GM12872 (cell line): ENCODE data around the gene FOXK1.

Experiments
- TF ChIP-seq, protein P1 (sequence below): IDR thresholded peaks from 3 replicates; pipeline ENCODE4 v1.5.1; 2011; ENCODE audit warnings: low read depth, mild to moderate bottlenecking, low read length, moderate library complexity; ENCODE audit not compliant: insufficient read depth

The FOXK1 gene

GRCh38 chr7:4794591-4795350 lies 112.7 kb downstream of the FOXK1 start:
- TF ChIP-seq, protein P1, sequence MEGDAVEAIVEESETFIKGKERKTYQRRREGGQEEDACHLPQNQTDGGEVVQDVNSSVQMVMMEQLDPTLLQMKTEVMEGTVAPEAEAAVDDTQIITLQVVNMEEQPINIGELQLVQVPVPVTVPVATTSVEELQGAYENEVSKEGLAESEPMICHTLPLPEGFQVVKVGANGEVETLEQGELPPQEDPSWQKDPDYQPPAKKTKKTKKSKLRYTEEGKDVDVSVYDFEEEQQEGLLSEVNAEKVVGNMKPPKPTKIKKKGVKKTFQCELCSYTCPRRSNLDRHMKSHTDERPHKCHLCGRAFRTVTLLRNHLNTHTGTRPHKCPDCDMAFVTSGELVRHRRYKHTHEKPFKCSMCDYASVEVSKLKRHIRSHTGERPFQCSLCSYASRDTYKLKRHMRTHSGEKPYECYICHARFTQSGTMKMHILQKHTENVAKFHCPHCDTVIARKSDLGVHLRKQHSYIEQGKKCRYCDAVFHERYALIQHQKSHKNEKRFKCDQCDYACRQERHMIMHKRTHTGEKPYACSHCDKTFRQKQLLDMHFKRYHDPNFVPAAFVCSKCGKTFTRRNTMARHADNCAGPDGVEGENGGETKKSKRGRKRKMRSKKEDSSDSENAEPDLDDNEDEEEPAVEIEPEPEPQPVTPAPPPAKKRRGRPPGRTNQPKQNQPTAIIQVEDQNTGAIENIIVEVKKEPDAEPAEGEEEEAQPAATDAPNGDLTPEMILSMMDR, result no peak

DNA sequence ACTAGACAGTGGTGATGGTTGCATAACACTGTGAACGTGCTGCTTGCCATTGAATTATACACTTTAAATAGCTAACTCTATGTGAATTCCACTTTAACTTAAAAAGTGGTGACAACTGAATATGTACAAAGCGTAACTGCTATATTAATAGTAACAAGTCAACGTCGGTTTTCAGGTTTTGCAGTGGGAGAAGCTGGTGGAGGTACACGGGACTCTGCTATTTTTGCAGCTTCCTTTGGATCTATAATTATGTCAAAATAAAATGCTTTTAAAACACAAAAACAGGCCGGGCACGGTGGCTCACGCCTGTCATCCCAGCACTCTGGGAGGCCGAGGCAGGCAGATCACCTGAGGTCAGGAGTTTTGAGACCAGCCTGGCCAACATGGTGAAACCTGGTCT lies 114.4 kb downstream of the FOXK1 start:
- TF ChIP-seq, protein P1, result no peak

DNA sequence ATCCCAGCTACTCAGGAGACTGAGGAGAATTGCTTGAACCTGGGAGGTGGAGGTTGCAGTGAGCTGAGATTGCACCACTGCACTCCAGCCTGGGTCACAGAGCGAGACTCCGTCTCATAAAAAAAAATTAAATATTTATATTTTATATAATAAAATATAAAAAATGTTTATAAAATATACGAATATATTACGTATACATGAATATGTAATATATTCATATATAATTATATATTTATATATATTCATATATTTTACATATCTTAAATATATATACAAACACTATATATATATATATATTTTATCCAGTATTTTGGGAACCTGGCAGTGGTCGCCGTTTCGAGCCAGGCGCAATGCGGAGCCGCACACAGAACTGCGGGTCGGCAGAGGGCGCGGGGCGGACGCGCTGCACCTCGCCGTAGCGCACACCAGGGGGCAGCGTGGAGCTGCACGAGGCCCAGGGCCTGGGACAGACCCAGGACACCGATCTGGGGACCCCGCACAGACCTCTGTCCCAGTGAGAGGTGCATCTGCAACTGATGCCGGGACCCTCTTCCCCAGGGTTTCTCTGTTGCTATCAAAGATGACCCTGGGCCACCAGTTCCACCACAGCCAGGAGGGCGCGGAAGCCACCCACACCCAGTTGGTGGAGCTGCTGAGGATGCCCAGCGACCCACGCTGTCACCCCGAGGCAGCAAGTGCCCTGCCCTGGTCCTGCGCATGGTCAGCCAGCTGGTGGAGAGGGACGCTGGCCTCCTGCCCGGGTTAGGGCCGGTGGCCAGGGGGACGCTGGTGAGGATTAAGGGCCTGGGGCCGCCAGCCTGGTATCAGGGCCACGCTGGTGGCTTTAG lies 116.0 kb downstream of the FOXK1 start:
- TF ChIP-seq, protein P1, result peak; percentile 92

DNA sequence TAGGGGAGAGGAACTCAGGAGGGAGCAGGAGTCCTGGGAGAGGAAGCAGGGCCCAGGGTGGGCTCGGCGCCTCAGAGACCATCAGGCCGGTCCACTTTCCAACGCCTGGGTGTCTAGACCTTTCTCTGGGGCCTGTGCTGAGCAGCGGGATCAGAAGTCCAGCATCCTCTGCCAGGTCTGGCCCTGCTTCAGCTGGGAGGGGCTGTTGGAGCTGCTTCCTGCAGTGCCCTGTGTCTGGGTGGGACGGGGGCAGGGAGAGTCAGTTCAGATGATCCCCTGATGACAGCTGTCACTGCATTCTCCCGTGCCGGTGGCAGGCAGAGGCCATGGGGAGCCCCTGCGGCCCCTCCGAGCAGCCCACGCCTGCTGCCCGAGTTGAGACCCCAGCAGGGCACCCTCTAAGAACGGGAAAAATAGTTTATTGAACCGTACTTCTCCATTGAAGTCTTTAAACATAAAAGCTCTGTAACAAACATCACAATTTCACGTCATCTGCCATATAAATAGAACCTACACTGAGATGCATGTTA lies 116.7 kb downstream of the FOXK1 start:
- TF ChIP-seq, protein P1, result no peak

DNA sequence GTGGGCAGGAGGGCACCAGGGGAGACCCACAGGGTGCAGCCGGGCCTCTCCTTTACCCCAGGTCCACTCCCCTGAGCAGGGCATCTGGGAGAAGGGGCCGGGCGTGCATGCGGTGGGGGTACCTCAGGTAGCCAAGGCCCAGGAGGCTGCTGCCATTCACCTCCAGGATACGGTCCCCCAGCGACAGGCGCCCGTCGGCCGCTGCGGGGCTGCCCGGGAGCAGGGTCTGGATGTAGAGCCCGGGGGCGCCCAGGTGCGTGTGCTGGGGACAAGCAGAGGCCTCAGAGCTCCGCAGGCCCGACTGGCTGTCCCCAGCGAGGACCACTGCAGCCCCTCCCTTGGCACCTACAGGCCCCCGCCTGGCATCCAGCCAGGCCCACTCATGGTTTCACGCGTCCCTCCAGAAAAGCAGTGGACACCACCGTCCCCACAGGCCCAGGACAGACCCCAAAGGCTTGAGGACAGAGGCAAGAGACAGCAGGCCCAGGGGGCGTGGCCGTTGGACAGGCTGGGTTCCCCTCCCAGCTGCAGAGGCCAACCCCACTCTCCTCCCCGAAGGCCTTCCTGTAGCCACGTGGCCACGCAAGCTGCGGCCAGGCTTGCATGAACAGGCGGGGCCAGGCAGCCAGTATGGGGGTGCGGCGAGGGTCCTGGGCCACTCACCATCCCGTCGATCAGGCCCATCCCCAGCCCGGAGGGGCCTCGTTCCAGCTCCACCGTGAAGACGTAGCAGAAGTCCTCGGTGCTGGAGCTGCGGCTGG lies 117.6 kb downstream of the FOXK1 start:
- TF ChIP-seq, protein P1, result no peak

DNA sequence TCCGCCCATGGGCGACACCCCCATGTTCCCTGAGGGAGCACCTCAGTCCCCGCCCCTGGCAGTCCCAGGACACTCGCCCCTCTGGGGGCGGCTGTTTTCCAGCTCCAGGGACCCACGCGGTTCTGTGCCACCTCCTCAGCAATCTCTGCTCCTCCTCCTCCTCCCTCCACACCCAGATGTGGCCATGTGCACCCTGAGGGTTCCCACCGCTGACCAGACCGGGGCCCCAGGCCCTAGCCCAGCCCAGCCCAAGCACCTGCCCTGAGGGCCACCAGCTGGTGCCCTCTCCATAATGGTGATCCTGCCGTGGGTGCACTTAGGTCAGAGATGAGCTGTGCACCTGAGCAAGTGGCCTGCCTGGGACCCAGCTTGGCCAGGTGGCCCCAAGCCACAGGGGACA lies 118.4 kb downstream of the FOXK1 start:
- TF ChIP-seq, protein P1, result no peak
